HepG2 (cell line): ENCODE results near the gene LMTK2. TPM values are rescaled to one million over a fixed set of nuclear protein-coding genes. Genes with fewer than 3 reads are reported as not detected.

Experiments used
- BORCS8-MEF2B ChIP-seq: sonication (generic); formaldehyde crosslinking; IDR thresholded peaks from 2 replicates; pipeline ENCODE4 v1.8.0; 2022; ENCODE audit warnings: mild to moderate bottlenecking, missing genetic modification reagents
- CTCF ChIP-seq: sonication (generic); formaldehyde crosslinking; IDR thresholded peaks from 2 replicates; pipeline ENCODE4 v1.5.0; 2020; ENCODE audit warnings: mild to moderate bottlenecking, missing genetic modification reagents, moderate library complexity
- FOSL2 ChIP-seq: sonication (generic); formaldehyde crosslinking; IDR thresholded peaks from 2 replicates; pipeline ENCODE4 v1.4.0; 2020; ENCODE audit warnings: missing genetic modification reagents
- FUBP1 ChIP-seq: sonication (generic); formaldehyde crosslinking; IDR thresholded peaks from 2 replicates; pipeline ENCODE4 v1.5.1; 2020; ENCODE audit warnings: missing genetic modification reagents, mild to moderate bottlenecking, borderline replicate concordance
- GFI1 ChIP-seq: sonication (generic); formaldehyde crosslinking; IDR thresholded peaks from 2 replicates; pipeline ENCODE4 v1.5.0; 2020; ENCODE audit warnings: missing genetic modification reagents, mild to moderate bottlenecking, borderline replicate concordance
- HNF4A ChIP-seq: sonication (generic); formaldehyde crosslinking; IDR thresholded peaks from 2 replicates; pipeline ENCODE4 v1.4.0; 2020; ENCODE audit warnings: missing genetic modification reagents
- HOMEZ ChIP-seq: IDR thresholded peaks from 2 replicates; pipeline ENCODE4 v1.6.1; 2016; ENCODE audit warnings: low read depth
- JDP2 ChIP-seq: sonication (generic); formaldehyde crosslinking; IDR thresholded peaks from 2 replicates; pipeline ENCODE4 v1.8.1; 2022; ENCODE audit warnings: missing genetic modification reagents, borderline replicate concordance
- JUN ChIP-seq: sonication (generic); formaldehyde crosslinking; IDR thresholded peaks from 2 replicates; pipeline ENCODE4 v1.4.0; 2020; ENCODE audit warnings: mild to moderate bottlenecking, missing genetic modification reagents
- KDM3A ChIP-seq: IDR thresholded peaks from 2 replicates; pipeline ENCODE4 v1.6.1; 2018; ENCODE audit warnings: low read depth, missing compliant biosample characterization
- KDM6A ChIP-seq: IDR thresholded peaks from 2 replicates; pipeline ENCODE4 v1.6.1; 2016; ENCODE audit warnings: low read depth
- NFRKB ChIP-seq: fragments of 450-650 bp; IDR thresholded peaks from 2 replicates; pipeline ENCODE4 v1.6.1; 2017
- NFYC ChIP-seq: IDR thresholded peaks from 2 replicates; pipeline ENCODE4 v1.6.1; 2016; ENCODE audit warnings: missing genetic modification reagents, missing compliant biosample characterization
- NR2F6 ChIP-seq, 2 experiments: IDR thresholded peaks; 2 replicates each; pipeline ENCODE4 v1.6.1; 2016; ENCODE audit warnings: antibody characterized with exemption in 1 of 2, mild to moderate bottlenecking in 1 of 2
- PCBP2 ChIP-seq: fragments of 200-400 bp; formaldehyde crosslinking; optimal IDR thresholded peaks from 2 replicates; pipeline ENCODE3; 2018; ENCODE audit warnings: low read length, low read depth; ENCODE audit not compliant: poor library complexity, severe bottlenecking
- PRPF4 ChIP-seq: fragments of 200-400 bp; formaldehyde crosslinking; IDR thresholded peaks from 2 replicates; pipeline ENCODE4 v1.6.1; 2016; ENCODE audit warnings: low read length, low read depth; ENCODE audit not compliant: poor library complexity, severe bottlenecking
- SIX1 ChIP-seq: sonication (generic); formaldehyde crosslinking; IDR thresholded peaks from 2 replicates; pipeline ENCODE4 v1.4.0; 2020; ENCODE audit warnings: missing genetic modification reagents, borderline replicate concordance
- SMARCE1 ChIP-seq: fragments of 450-650 bp; IDR thresholded peaks from 2 replicates; pipeline ENCODE4 v1.6.1; 2017; ENCODE audit warnings: borderline replicate concordance
- SOX5 ChIP-seq: IDR thresholded peaks from 2 replicates; pipeline ENCODE4 v1.6.1; 2016; ENCODE audit warnings: borderline replicate concordance
- TAF15 ChIP-seq: fragments of 200-400 bp; formaldehyde crosslinking; IDR thresholded peaks from one replicate; pipeline ENCODE4 v1.6.1; 2018; ENCODE audit warnings: mild to moderate bottlenecking, low read depth, low read length; ENCODE audit not compliant: poor library complexity, severe bottlenecking
- ZHX1 ChIP-seq: sonication (generic); formaldehyde crosslinking; IDR thresholded peaks from 2 replicates; pipeline ENCODE4 v1.8.1; 2022; ENCODE audit warnings: low read depth, mild to moderate bottlenecking, missing genetic modification reagents
- ZMYM4 ChIP-seq: sonication (generic); formaldehyde crosslinking; IDR thresholded peaks from 2 replicates; pipeline ENCODE4 v1.8.1; 2023; ENCODE audit warnings: mild to moderate bottlenecking, missing genetic modification reagents
- ZSCAN9 ChIP-seq: IDR thresholded peaks from 2 replicates; pipeline ENCODE4 v1.6.1; 2016; ENCODE audit warnings: borderline replicate concordance
- polyA plus RNA-seq, 8 experiments: library from polyadenylated mRNA; depleted of rRNA in 3 of 8; stranded (reverse) in 7 of 8; unstranded in 1 of 8; fragments of >200 nt; fragmentation: Illumina TruSeq in 4 of 8; extraction: Trizol in 4 of 8; gene quantifications; 2 replicates each; pipeline versions ENCODE4 v1.2.1 to v1.2.3, GENCODE V29; 2011 to 2016; ENCODE audit warnings: low read depth in 4 of 8, missing spikeins in 1 of 8, mixed read lengths in 1 of 8; ENCODE audit not compliant: insufficient read depth in 1 of 8
- total RNA-seq, 5 experiments: library from RNA; depleted of rRNA; stranded (reverse); fragments of >200 nt; fragmentation: Illumina TruSeq; extraction: Trizol; gene quantifications; 2 replicates each; pipeline ENCODE4 v1.2.3, GENCODE V29; 2016; ENCODE audit warnings: low read depth in 1 of 5

The LMTK2 gene
- total and polyA plus RNA-seq, 2 of the 13 experiments (the other 11 are each of a cell fraction or from before 2014, with no cell fraction given) = 9.5 to 11.7 TPM

- TF ChIP-seq HOMEZ (no peak), BORCS8-MEF2B (CRISPR knock-in tag) (no peak), JUN (CRISPR knock-in tag) (peak; percentile 55; the same call in 1 of the 2 replicates), ZHX1 (CRISPR knock-in tag) (0 out of 2 replicates have a peak, but pooled peaks have one; percentile 21), NFYC (CRISPR knock-in tag) (no peak), SOX5 (CRISPR knock-in tag) (peak; percentile 60; the same call in 1 of the 2 replicates), ZSCAN9 (CRISPR knock-in tag) (0 out of 2 replicates have a peak, but pooled peaks have one; percentile 50), SIX1 (CRISPR knock-in tag) (peak; percentile 24; the same call in 1 of the 2 replicates), KDM6A (CRISPR knock-in tag) (peak; percentile 68), TAF15 (no peak), SMARCE1 (no peak), NR2F6 (IDR thresholded peaks at IDR 0.05) (peak; percentile 71; the same call in 1 of the 2 replicates), NR2F6 (CRISPR knock-in tag; IDR thresholded peaks at IDR 0.05) (peak; percentile 70), NFRKB (no peak), JDP2 (CRISPR knock-in tag) (no peak), GFI1 (CRISPR knock-in tag) (no peak), PCBP2 (no peak), HNF4A (CRISPR knock-in tag) (peak; percentile 84), FOSL2 (peak; percentile 87), FUBP1 (CRISPR knock-in tag) (no peak), CTCF (no peak), PRPF4 (no peak), ZMYM4 (CRISPR knock-in tag) (peak; percentile 46), KDM3A (no peak)
Observed at GRCh38 chr7:98133621-98134303, 27.1 kb downstream of the LMTK2 start (continued).
